A549 (cell line): ENCODE results near the gene KIF12.

Source experiments
- CTCF ChIP-seq: fragments of >200 bp; sonication (Bioruptor Twin); formaldehyde crosslinking; IDR thresholded peaks from 3 replicates; pipeline ENCODE4 v1.5.1; 2016
- HMGXB4 ChIP-seq: fragments of 250-450 bp; sonication (Bioruptor Pico); IDR thresholded peaks from 2 replicates; pipeline ENCODE4 v1.5.0; 2021; ENCODE audit warnings: mild to moderate bottlenecking, moderate library complexity, borderline replicate concordance
- HOXA7 ChIP-seq: fragments of 250-450 bp; sonication (Bioruptor Pico); IDR thresholded peaks from 2 replicates; pipeline ENCODE4 v1.5.0; 2020; ENCODE audit warnings: mild to moderate bottlenecking, moderate library complexity
- MYC ChIP-seq: IDR thresholded peaks from 2 replicates; pipeline ENCODE4 v1.6.1; 2012; ENCODE audit warnings: mild to moderate bottlenecking, inconsistent platforms, low read length, improper control_type of control experiment, borderline replicate concordance
- NFE2L2 ChIP-seq: fragments of 150-350 bp; conservative IDR thresholded peaks from 2 replicates; pipeline ENCODE4 v1.6.1; 2014; ENCODE audit warnings: low read length
- NR3C1 ChIP-seq: fragments of >200 bp; sonication (Bioruptor Twin); formaldehyde crosslinking; IDR thresholded peaks from 3 replicates; pipeline ENCODE4 v1.6.1; 2017
- PHF8 ChIP-seq: fragments of 200-600 bp; sonication (generic); IDR thresholded peaks from 2 replicates; pipeline ENCODE4 v1.6.1; 2016; ENCODE audit warnings: low read depth, mild to moderate bottlenecking, antibody characterized with exemption, moderate library complexity, borderline replicate concordance
- POLR2A ChIP-seq: IDR thresholded peaks from 2 replicates; pipeline ENCODE4 v1.6.1; 2012; ENCODE audit warnings: mild to moderate bottlenecking, low read length
- POLR2AphosphoS2 ChIP-seq: conservative IDR thresholded peaks from 2 replicates; pipeline ENCODE4 v1.6.1; 2012; ENCODE audit warnings: low read length, improper control_type of control experiment, inconsistent platforms
- RAD21 ChIP-seq, 2 experiments: fragments of >200 bp in 1 of 2; sonication (Bioruptor Twin) in 1 of 2; formaldehyde crosslinking in 1 of 2; IDR thresholded peaks in 1 of 2; conservative IDR thresholded peaks in 1 of 2; 2 replicates in 1 of 2; 3 replicates in 1 of 2; pipeline ENCODE4 v1.6.1; 2012 to 2018; ENCODE audit warnings: inconsistent platforms in 1 of 2
- REST ChIP-seq: fragments of 200-600 bp; sonication (generic); IDR thresholded peaks from 2 replicates; pipeline ENCODE4 v1.6.1; 2016; ENCODE audit warnings: antibody characterized with exemption, mild to moderate bottlenecking, moderate library complexity

- TF ChIP-seq CTCF (no peak), REST (no peak), HOXA7 (CRISPR knock-in tag) (no peak), POLR2AphosphoS2 (no peak), POLR2A (no peak), NFE2L2 (no peak), RAD21 (conservative IDR thresholded peaks at IDR 0.05 in 1 of 2, IDR thresholded peaks at IDR 0.05 in 1 of 2) (no peak), PHF8 (no peak), HMGXB4 (CRISPR knock-in tag) (no peak), MYC (no peak), NR3C1 (no peak)
These were observed 38.7 kb upstream of the KIF12 start for GRCh38 chr9:114137831-114138230.
